Endothelial cell of umbilical vein (primary cell): ENCODE measurements around the gene DAZAP1.

Experiments used
- CTCF ChIP-seq, 2 donors: IDR thresholded peaks; 1 replicate in 1 of 2; 2 replicates in 1 of 2; pipeline ENCODE4 v1.5.1; 2011; ENCODE audit warnings: low read length in 2 of 2, mild to moderate bottlenecking in 2 of 2, moderate library complexity in 2 of 2, control low read depth in 1 of 2, inconsistent platforms in 1 of 2, low read depth in 1 of 2; ENCODE audit not compliant: insufficient read depth in 1 of 2; ENCODE audit errors: extremely low read depth in 1 of 2
- EZH2 ChIP-seq: IDR thresholded peaks from 2 replicates; pipeline ENCODE4 v1.6.1; 2012; ENCODE audit warnings: borderline replicate concordance, low read depth, mild to moderate bottlenecking, moderate library complexity, low read length, inconsistent platforms; ENCODE audit not compliant: severe bottlenecking
- JUN ChIP-seq: IDR thresholded peaks from 2 replicates; pipeline ENCODE4 v1.6.1; 2011; ENCODE audit warnings: borderline replicate concordance, low read depth; ENCODE audit not compliant: insufficient read length, insufficient read depth
- MAX ChIP-seq: IDR thresholded peaks from 2 replicates; pipeline ENCODE4 v1.6.1; 2011; ENCODE audit not compliant: insufficient read depth, insufficient read length
- MYC ChIP-seq: IDR thresholded peaks from one replicate; pipeline ENCODE4 v1.6.1; 2011; ENCODE audit warnings: mild to moderate bottlenecking, low read depth, low read length
- POLR2A ChIP-seq: IDR thresholded peaks from 2 replicates; pipeline ENCODE4 v1.6.1; 2012; ENCODE audit warnings: low read depth, mild to moderate bottlenecking, control low read depth, low read length
- POLR2AphosphoS5 ChIP-seq: IDR thresholded peaks from 2 replicates; pipeline ENCODE4 v1.6.1; 2012; ENCODE audit warnings: low read depth, mild to moderate bottlenecking, control low read depth, low read length, moderate library complexity; ENCODE audit not compliant: insufficient read depth

DNA sequence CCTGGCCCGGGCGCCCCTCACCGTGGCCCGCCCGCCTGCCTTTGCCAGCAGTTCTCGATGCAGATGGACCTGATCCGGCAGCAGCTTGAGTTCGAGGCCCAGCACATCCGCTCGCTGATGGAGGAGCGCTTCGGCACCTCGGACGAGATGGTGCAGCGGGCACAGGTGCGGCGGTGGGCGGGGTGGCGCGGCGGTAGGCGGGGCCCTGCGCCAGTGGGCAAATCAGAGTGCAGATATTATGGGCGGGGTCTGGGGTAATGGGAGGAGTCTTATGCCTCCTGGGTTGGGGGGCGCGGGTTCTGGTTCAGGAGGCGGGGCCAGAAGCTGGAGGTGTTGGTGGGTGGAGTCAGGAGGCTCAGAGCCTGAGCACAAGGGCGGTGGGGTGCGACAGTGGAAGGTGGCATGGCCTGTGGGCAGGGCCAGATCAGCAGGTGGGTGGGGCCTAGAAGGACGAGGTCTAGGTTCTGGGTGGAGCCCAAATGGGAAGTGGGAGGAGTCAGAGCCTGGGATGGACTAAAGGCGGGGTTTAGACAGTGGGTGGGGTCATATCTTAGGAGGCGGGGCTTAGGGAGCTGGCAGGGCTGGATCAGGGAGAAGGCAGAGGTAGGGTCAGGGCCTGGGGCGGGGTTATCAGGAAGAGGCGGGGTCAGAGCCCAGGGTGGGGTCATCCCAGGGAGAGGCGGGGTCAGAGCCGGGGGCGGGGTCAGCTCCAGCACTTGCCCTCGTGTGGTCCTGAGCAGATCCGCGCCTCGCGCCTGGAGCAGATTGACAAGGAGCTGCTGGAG lies 48.1 kb downstream of the DAZAP1 start:
- TF ChIP-seq EZH2: no peak
- TF ChIP-seq CTCF (IDR thresholded peaks at IDR 0.05; ENCODE audit: extremely low read depth in 1 of 2, insufficient read depth in 1 of 2, low read depth in 1 of 2, low read length in 2 of 2): no peak
- TF ChIP-seq MYC: no peak
- no peak for TF ChIP-seq POLR2AphosphoS5
- no peak for TF ChIP-seq POLR2A
- no peak for TF ChIP-seq JUN
- no peak for TF ChIP-seq MAX
